HepG2 (cell line): ENCODE results near the gene ANKRD13C. TPM values are rescaled to one million over a fixed set of nuclear protein-coding genes. Genes with fewer than 3 reads are reported as not detected.

Source experiments
- ATAC-seq: fragments of 200-7000 bp; cut with Tn5 transposase; 3 replicates; pipeline ENCODE4 v1.9.1; 2020; ENCODE audit warnings: mild to moderate bottlenecking, moderate library complexity
- BruUV-seq: library from RNA; stranded (reverse); fragments of 400-500 nt; replicated peaks from 2 replicates; lab custom pipeline; 2021; lab: Mats Ljungman, UMichigan
- CTCF ChIA-PET: fragments of 300-600 bp; formaldehyde crosslinking; extraction: SDS; loops from one replicate; lab custom pipeline; 2021; ENCODE audit warnings: low total read pairs, inconsistent platforms, low intra/inter-chr PET ratio; lab: Yijun Ruan, JAX
- POLR2A ChIA-PET: fragments of 350-600 bp; sonication (Branson Sonifier 250); formaldehyde crosslinking; loops from one replicate; lab custom pipeline; 2020; ENCODE audit warnings: antibody characterized with exemption, inconsistent platforms; lab: Yijun Ruan, JAX
- DNase-seq: peaks from one replicate; pipeline ENCODE4 v3.0.0-alpha.2; 2015; ENCODE audit warnings: low spot score
- FAIRE-seq: peaks from 3 replicates; lab custom pipeline; 2011; peaks lifted over from hg19 to GRCh38; lab: Jason Lieb, UNC
- H2AFZ ChIP-seq: one replicate; pipeline ENCODE4 v1.6.1; 2011; ENCODE audit warnings: low read length, inconsistent platforms
- H3K27ac ChIP-seq: fragments of 300-600 bp; 3 replicates; pipeline ENCODE4 v1.8.0; 2011; ENCODE audit warnings: mixed run types, mild to moderate bottlenecking, mixed read lengths, low read length, inconsistent platforms; ENCODE audit not compliant: insufficient read depth; ENCODE audit errors: extremely low read length
- H3K27me3 ChIP-seq, 2 experiments: fragments of 200-600 bp in 1 of 2; 2 replicates in 1 of 2; 3 replicates in 1 of 2; pipeline versions ENCODE4 v1.6.0 to v1.8.0; 2011; ENCODE audit warnings: low read length in 2 of 2, mild to moderate bottlenecking in 2 of 2, moderate library complexity in 2 of 2, inconsistent platforms in 1 of 2; ENCODE audit not compliant: insufficient read depth in 2 of 2, control insufficient read depth in 1 of 2
- H3K36me3 ChIP-seq, 2 experiments: fragments of 200-600 bp in 1 of 2; replicated peaks in 1 of 2; 2 replicates in 1 of 2; 3 replicates in 1 of 2; pipeline versions ENCODE4 v1.5.1 to v1.8.0; 2011; ENCODE audit warnings: low read length in 2 of 2, inconsistent platforms in 1 of 2; ENCODE audit not compliant: insufficient read depth in 2 of 2, control insufficient read depth in 1 of 2
- H3K4me1 ChIP-seq: 2 replicates; pipeline ENCODE4 v1.5.1; 2012; ENCODE audit warnings: low read length, inconsistent platforms; ENCODE audit not compliant: insufficient read depth
- H3K4me2 ChIP-seq: 2 replicates; pipeline ENCODE4 v1.6.0; 2011; ENCODE audit warnings: low read depth, low read length, inconsistent platforms
- H3K4me3 ChIP-seq, 3 experiments: fragments of 200-600 bp in 1 of 3; sonication (generic), shearing (Covaris generic) in 1 of 3; replicated peaks in 1 of 3; 2 replicates each; pipeline ENCODE4 v1.5.1; 2011 to 2016; ENCODE audit warnings: low read length in 3 of 3, inconsistent platforms in 2 of 3, low read depth in 2 of 3, mild to moderate bottlenecking in 2 of 3, control low read depth in 1 of 3, mixed read lengths in 1 of 3; ENCODE audit not compliant: insufficient read depth in 1 of 3
- H3K79me2 ChIP-seq: one replicate; pipeline ENCODE4 v1.6.1; 2011; ENCODE audit warnings: low read length, inconsistent platforms; ENCODE audit not compliant: insufficient read depth
- H3K9ac ChIP-seq: 2 replicates; pipeline ENCODE4 v1.6.0; 2011; ENCODE audit warnings: mild to moderate bottlenecking, low read depth, low read length, inconsistent platforms; ENCODE audit not compliant: insufficient read depth
- H3K9me3 ChIP-seq: 2 replicates; pipeline ENCODE4 v1.5.1; 2012; ENCODE audit warnings: mild to moderate bottlenecking, low read length
- H4K20me1 ChIP-seq: 2 replicates; pipeline ENCODE4 v1.6.0; 2011; ENCODE audit warnings: inconsistent platforms, mild to moderate bottlenecking, low read length, moderate library complexity; ENCODE audit not compliant: insufficient read depth
- MEF2D ChIP-seq: sonication (generic); formaldehyde crosslinking; IDR thresholded peaks from 2 replicates; pipeline ENCODE4 v1.5.1; 2020; ENCODE audit warnings: mild to moderate bottlenecking, missing genetic modification reagents
- MEIS1 ChIP-seq: sonication (generic); formaldehyde crosslinking; IDR thresholded peaks from 2 replicates; pipeline ENCODE4 v1.9.0; 2021; ENCODE audit warnings: mild to moderate bottlenecking, missing genetic modification reagents, moderate library complexity, borderline replicate concordance
- MLX ChIP-seq: IDR thresholded peaks from 2 replicates; pipeline ENCODE4 v1.6.1; 2016
- NFRKB ChIP-seq: fragments of 450-650 bp; IDR thresholded peaks from 2 replicates; pipeline ENCODE4 v1.6.1; 2017
- NPAS2 ChIP-seq: sonication (generic); formaldehyde crosslinking; IDR thresholded peaks from 2 replicates; pipeline ENCODE4 v1.8.0; 2022; ENCODE audit warnings: mild to moderate bottlenecking, missing genetic modification reagents, borderline replicate concordance
- POLR2G ChIP-seq: fragments of 200-400 bp; formaldehyde crosslinking; IDR thresholded peaks from 2 replicates; pipeline ENCODE4 v1.6.1; 2018; ENCODE audit warnings: mild to moderate bottlenecking, low read depth, low read length, moderate library complexity
- YEATS4 ChIP-seq: sonication (generic); formaldehyde crosslinking; IDR thresholded peaks from 2 replicates; pipeline ENCODE4 v1.4.0; 2020; ENCODE audit warnings: missing genetic modification reagents, borderline replicate concordance
- ZBTB44 ChIP-seq: sonication (generic); formaldehyde crosslinking; IDR thresholded peaks from 2 replicates; pipeline ENCODE4 v1.4.0; 2020; ENCODE audit warnings: missing genetic modification reagents
- ZFP36L2 ChIP-seq: sonication (generic); formaldehyde crosslinking; IDR thresholded peaks from 2 replicates; pipeline ENCODE4 v1.4.0; 2020; ENCODE audit warnings: missing genetic modification reagents
- ZFX ChIP-seq: sonication (generic); formaldehyde crosslinking; IDR thresholded peaks from 2 replicates; pipeline ENCODE4 v1.4.0; 2020; ENCODE audit warnings: mild to moderate bottlenecking, low read depth, missing genetic modification reagents, moderate library complexity
- ZFYVE20 ChIP-seq: sonication (generic); formaldehyde crosslinking; IDR thresholded peaks from 2 replicates; pipeline ENCODE4 v1.8.0; 2023; ENCODE audit warnings: low read depth, mild to moderate bottlenecking, moderate library complexity, missing genetic modification reagents, borderline replicate concordance
- ZNF136 ChIP-seq: sonication (generic); formaldehyde crosslinking; IDR thresholded peaks from 2 replicates; pipeline ENCODE4 v1.8.1; 2022; ENCODE audit warnings: low read depth, mild to moderate bottlenecking, moderate library complexity, missing genetic modification reagents
- ZNF567 ChIP-seq: sonication (generic); formaldehyde crosslinking; IDR thresholded peaks from 2 replicates; pipeline ENCODE4 v1.8.1; 2023; ENCODE audit warnings: mild to moderate bottlenecking, missing genetic modification reagents, borderline replicate concordance
- ZNF574 ChIP-seq: sonication (generic); formaldehyde crosslinking; IDR thresholded peaks from 2 replicates; pipeline ENCODE4 v1.4.0; 2020; ENCODE audit warnings: missing genetic modification reagents
- ZNF878 ChIP-seq: sonication (generic); formaldehyde crosslinking; IDR thresholded peaks from 2 replicates; pipeline ENCODE4 v1.8.1; 2023; ENCODE audit warnings: mild to moderate bottlenecking, missing genetic modification reagents, moderate library complexity
- WGBS: methylation state at CpG from one replicate; pipeline ENCODE4 v1.1.6; 2017; ENCODE audit warnings: low lambda C conversion rate; 5-methylcytosine and 5-hydroxymethylcytosine counted together
- in situ Hi-C: cut with HindIII; loops from 2 replicates; pipeline ENCODE4 v1.10.0; 2017; ENCODE audit warnings: low pct_unique_long_range_greater_than_20kb; ENCODE audit not compliant: extremely low pct_ligation_motif_present
- intact Hi-C: fragments of 100-400 bp; cut with micrococcal nuclease; formaldehyde crosslinking; loops from one replicate; pipeline ENCODE4 v1.10.0; 2022; ENCODE audit not compliant: unreplicated experiment
- polyA plus RNA-seq, 8 experiments: library from polyadenylated mRNA; depleted of rRNA in 3 of 8; stranded (reverse) in 7 of 8; unstranded in 1 of 8; fragments of >200 nt; fragmentation: Illumina TruSeq in 4 of 8; extraction: Trizol in 4 of 8; gene quantifications; 2 replicates each; pipeline versions ENCODE4 v1.2.1 to v1.2.3, GENCODE V29; 2011 to 2016; ENCODE audit warnings: low read depth in 4 of 8, missing spikeins in 1 of 8, mixed read lengths in 1 of 8; ENCODE audit not compliant: insufficient read depth in 1 of 8
- total RNA-seq, 5 experiments: library from RNA; depleted of rRNA; stranded (reverse); fragments of >200 nt; fragmentation: Illumina TruSeq; extraction: Trizol; gene quantifications; 2 replicates each; pipeline ENCODE4 v1.2.3, GENCODE V29; 2016; ENCODE audit warnings: low read depth in 1 of 5

Gene ANKRD13C
- total and polyA plus RNA-seq, 2 of the 13 experiments (the other 11 are each of a cell fraction or from before 2014, with no cell fraction given), result 6.2 to 17.6 TPM

- 97% methylated on average over 2 of the region's 2 CpGs for WGBS
- no peak for FAIRE-seq
- in situ Hi-C loops, result no loop called here
These were observed 129.6 kb downstream of the ANKRD13C start for GRCh38 chr1:70224954-70225353.

More at GRCh38 chr1:70224954-70225353, 129.6 kb downstream of the ANKRD13C start:
- ChIA-PET CTCF (no interaction called here), POLR2A (no interaction called here)
- H3K36me3 ChIP-seq, result peaks cover 2 to 49% of the 10 kb centered on the region in 2 experiments
- H4K20me1 ChIP-seq, result peaks cover 29% of the 10 kb centered on the region
- ATAC-seq, result no peak
- TF ChIP-seq ZFX, result no peak
- no peak for TF ChIP-seq NPAS2 (CRISPR knock-in tag)
- no peak for TF ChIP-seq POLR2G
- TF ChIP-seq MLX, result no peak
- no peak for TF ChIP-seq MEIS1 (CRISPR knock-in tag)
- TF ChIP-seq ZFP36L2 (CRISPR knock-in tag), result no peak
- no peak for TF ChIP-seq YEATS4 (CRISPR knock-in tag)
- TF ChIP-seq ZNF878 (CRISPR knock-in tag), result no peak
- no peak for TF ChIP-seq ZNF574 (CRISPR knock-in tag)
- no peak for TF ChIP-seq NFRKB
- no peak for TF ChIP-seq ZNF567 (CRISPR knock-in tag)
- no peak for TF ChIP-seq ZFYVE20 (CRISPR knock-in tag)
- TF ChIP-seq ZBTB44 (CRISPR knock-in tag), result no peak
- TF ChIP-seq ZNF136 (CRISPR knock-in tag), result no peak
- TF ChIP-seq MEF2D, result no peak
- no peak overlapping the region for H3K4me2 ChIP-seq
- no TSS peak for BruUV-seq
- no peak for DNase-seq
- intact Hi-C loops, result loop anchor here (5.0 kb wide), 1 partner anchor 187 kb away; the partner anchor contains the start of gene CTH
- H2AFZ ChIP-seq, result no peak overlapping the region
- peaks cover 86% of the 10 kb centered on the region for H3K79me2 ChIP-seq
- no peaks in the 10 kb centered on the region for H3K9me3 ChIP-seq
- H3K9ac ChIP-seq, result no peak overlapping the region
- peaks cover 48% of the 10 kb centered on the region for H3K4me1 ChIP-seq
- no peaks in the 10 kb centered on the region; a peak in 1 of 5 replicates for H3K27me3 ChIP-seq
- no peak overlapping the region for H3K27ac ChIP-seq
- H3K4me3 ChIP-seq, result no peak overlapping the region
